Aorta (tissue), 5 donors: ENCODE data around the gene DHCR7. TPM values are rescaled to one million over a fixed set of nuclear protein-coding genes. Genes with fewer than 3 reads are reported as not detected.
A peak's percentile ranks its signal among the peaks of the same experiment; 100 is the strongest.

Source experiments
- ATAC-seq: fragments of 200-7000 bp; cut with Tn5 transposase; one replicate; pipeline ENCODE4 v1.9.1; 2022; ENCODE audit warnings: moderate library complexity; ENCODE audit not compliant: low FRiP score
- DNase-seq, 2 donors: peaks; one replicate each; pipeline ENCODE4 v3.0.0-alpha.2; 2020
- H3K27ac ChIP-seq, 2 donors: one replicate each; pipeline ENCODE4 v1.5.1; 2013; ENCODE audit warnings: low read length in 2 of 2, mild to moderate bottlenecking in 2 of 2, moderate library complexity in 2 of 2, control low read depth in 1 of 2, inconsistent platforms in 1 of 2, low read depth in 1 of 2
- H3K27me3 ChIP-seq, 2 donors: one replicate each; pipeline ENCODE4 v1.6.1; 2013; ENCODE audit warnings: control low read depth in 1 of 2, low read length in 1 of 2, mild to moderate bottlenecking in 1 of 2, moderate library complexity in 1 of 2; ENCODE audit not compliant: insufficient read depth in 2 of 2, control insufficient read depth in 1 of 2
- H3K36me3 ChIP-seq, 2 donors: one replicate each; pipeline ENCODE4 v1.6.1; 2013; ENCODE audit warnings: control low read depth in 1 of 2, low read length in 1 of 2, mild to moderate bottlenecking in 1 of 2; ENCODE audit not compliant: insufficient read depth in 2 of 2, control insufficient read depth in 1 of 2
- H3K4me1 ChIP-seq, 2 donors: one replicate each; pipeline ENCODE4 v1.6.1; 2013; ENCODE audit warnings: low read length in 2 of 2, control low read depth in 1 of 2, mild to moderate bottlenecking in 1 of 2, moderate library complexity in 1 of 2; ENCODE audit not compliant: insufficient read depth in 2 of 2, control insufficient read depth in 1 of 2
- H3K4me3 ChIP-seq, 2 donors: one replicate each; pipeline ENCODE4 v1.5.1; 2013; ENCODE audit warnings: low read length in 2 of 2, control low read depth in 1 of 2, mild to moderate bottlenecking in 1 of 2
- H3K9me3 ChIP-seq: one replicate; pipeline ENCODE4 v1.6.1; 2013; ENCODE audit warnings: mild to moderate bottlenecking, low read length; ENCODE audit not compliant: control insufficient read depth
- WGBS, 2 donors: extraction: QIAGEN DNeasy Blood & Tissue Kit; methylation state at CpG; one replicate each; pipeline ENCODE4 v1.1.7; 2013; 5-methylcytosine and 5-hydroxymethylcytosine counted together
- intact Hi-C, 2 donors: fragments of 100-400 bp; cut with DNase I; formaldehyde crosslinking; loops; one replicate each; pipeline versions ENCODE4 v1.14.2 to v1.15.0; 2022
- polyA plus RNA-seq, 2 donors: library from polyadenylated mRNA; stranded (reverse); fragments of 200-250 nt; gene quantifications; one replicate each; pipeline ENCODE4 v1.2.3, GENCODE V29; 2013
- total RNA-seq, 2 donors: library from RNA; stranded (reverse); fragmentation: NEBNext Ultra II Directional; extraction: Animal tissue kit (Norgen Biotek cat#: 25700); gene quantifications; one replicate each; pipeline ENCODE4 v1.2.1, GENCODE V29; 2021
- donor health status: healthy with polysubstance abuse.
- donor health status: Bipolar disorder and iron deficiency.
- donor health status: DM: no; HTN: no; CAD: no.
- donor health status: DM: no; HTN: no; CAD: no.
- donor health status: DM: yes; HTN: yes; CAD: no.

Gene DHCR7
- total and polyA plus RNA-seq, 4 donors: 4.2 to 27.8 (median 13.1) TPM

GRCh38 chr11:71462726-71463125 is 14.5 kb upstream of the DHCR7 start:
- Histone ChIP-seq H3K4me3 (no peak overlapping the region), H3K27me3 (no peaks in the 10 kb centered on the region), H3K36me3 (peaks cover 0 to 3% of the 10 kb centered on the region in 2 donors), H3K4me1 (no peaks in the 10 kb centered on the region), H3K27ac (no peak overlapping the region), H3K9me3 (no peaks in the 10 kb centered on the region)
- ATAC-seq (no peak), DNase-seq (peak in 1 of 2 donors; percentile 48)
- intact Hi-C loops: no loop called here
- 91% methylated on average over 11 of the region's 11 CpGs for WGBS, 2 donors

GRCh38 chr11:71461696-71462095 is 13.5 kb upstream of the DHCR7 start:
- Histone ChIP-seq H3K27ac (no peak overlapping the region), H3K4me1 (no peaks in the 10 kb centered on the region), H3K27me3 (no peaks in the 10 kb centered on the region), H3K4me3 (no peak overlapping the region), H3K9me3 (no peaks in the 10 kb centered on the region), H3K36me3 (peaks cover 0 to 3% of the 10 kb centered on the region in 2 donors)
- no peak for ATAC-seq
- DNase-seq: peak; percentile 21 to 51
- intact Hi-C loops: no loop called here
- WGBS, 2 donors: 87 to 94% methylated on average over 9 of the region's 9 CpGs

GRCh38 chr11:71459767-71460320 is 11.7 kb upstream of the DHCR7 start:
- no peaks in the 10 kb centered on the region for H3K4me1 ChIP-seq
- 69 to 76% methylated on average over 11 of the region's 11 CpGs for WGBS, 2 donors
- no peak for ATAC-seq
- peak; percentile 34 to 67 for DNase-seq
- H3K36me3 ChIP-seq: peaks cover 0 to 3% of the 10 kb centered on the region in 2 donors
- H3K4me3 ChIP-seq: no peak overlapping the region
- no peaks in the 10 kb centered on the region for H3K9me3 ChIP-seq
- no peaks in the 10 kb centered on the region for H3K27me3 ChIP-seq
- H3K27ac ChIP-seq: no peak overlapping the region
- intact Hi-C loops: no loop called here

- DNase-seq (peak; percentile 24 to 38), ATAC-seq (no peak)
- H3K9me3 ChIP-seq: no peaks in the 10 kb centered on the region
- no peak overlapping the region for H3K4me3 ChIP-seq
- peaks cover 0 to 3% of the 10 kb centered on the region in 2 donors for H3K36me3 ChIP-seq
- 90% methylated on average over 23 of the region's 23 CpGs for WGBS, 2 donors
- no peaks in the 10 kb centered on the region for H3K27me3 ChIP-seq
- H3K27ac ChIP-seq: no peak overlapping the region
- no peaks in the 10 kb centered on the region for H3K4me1 ChIP-seq
- intact Hi-C loops: no loop called here
Observed at GRCh38 chr11:71459076-71459766, 11.0 kb upstream of the DHCR7 start.

- Histone ChIP-seq H3K27ac (no peak overlapping the region), H3K36me3 (peaks cover 0 to 1% of the 10 kb centered on the region in 2 donors), H3K9me3 (no peaks in the 10 kb centered on the region), H3K4me3 (no peak overlapping the region), H3K27me3 (no peaks in the 10 kb centered on the region), H3K4me1 (no peaks in the 10 kb centered on the region)
- DNase-seq (peak; percentile 33 to 70), ATAC-seq (no peak)
- WGBS, 2 donors: 94% methylated on average over 26 of the region's 26 CpGs
- intact Hi-C loops: no loop called here
Observed at GRCh38 chr11:71458146-71459070, 10.2 kb upstream of the DHCR7 start.

- no peak overlapping the region for H3K4me3 ChIP-seq
- no peaks in the 10 kb centered on the region for H3K9me3 ChIP-seq
- intact Hi-C loops: no loop called here
- no peaks in the 10 kb centered on the region for H3K27me3 ChIP-seq
- H3K27ac ChIP-seq: no peak overlapping the region
- peak in 1 of 2 donors; percentile 13 for DNase-seq
- H3K4me1 ChIP-seq: no peaks in the 10 kb centered on the region
- ATAC-seq: no peak
- H3K36me3 ChIP-seq: peaks cover 0 to 1% of the 10 kb centered on the region in 2 donors
- 95 to 96% methylated on average over 10 of the region's 10 CpGs for WGBS, 2 donors
Observed at GRCh38 chr11:71456831-71457230, 8.6 kb upstream of the DHCR7 start.

- intact Hi-C loops: no loop called here
- no peaks in the 10 kb centered on the region for H3K9me3 ChIP-seq
- H3K27ac ChIP-seq: no peak overlapping the region
- no peaks in the 10 kb centered on the region for H3K4me1 ChIP-seq
- WGBS, 2 donors: 89 to 95% methylated on average over 8 of the region's 8 CpGs
- H3K4me3 ChIP-seq: no peak overlapping the region
- DNase-seq (peak in 1 of 2 donors; percentile 29), ATAC-seq (no peak)
- no peaks in the 10 kb centered on the region for H3K27me3 ChIP-seq
- H3K36me3 ChIP-seq: peaks cover 0 to 1% of the 10 kb centered on the region in 2 donors
Observed at GRCh38 chr11:71456294-71456693, 8.1 kb upstream of the DHCR7 start.

- 72 to 80% methylated on average over 7 of the region's 7 CpGs for WGBS, 2 donors
- Histone ChIP-seq H3K27ac (no peak overlapping the region), H3K4me1 (no peaks in the 10 kb centered on the region), H3K9me3 (no peaks in the 10 kb centered on the region), H3K36me3 (no peaks in the 10 kb centered on the region), H3K4me3 (no peak overlapping the region), H3K27me3 (no peaks in the 10 kb centered on the region)
- ATAC-seq: no peak
- peak in 1 of 2 donors; percentile 29 for DNase-seq
- intact Hi-C loops: loop anchor here in 1 of 2 donors (5.0 kb wide), 1 partner anchor 152 kb away; no protein-coding TSS in a partner anchor
Observed at GRCh38 chr11:71454470-71455113, 6.4 kb upstream of the DHCR7 start.
